Keratinocyte (primary cell): ENCODE measurements around the gene LINGO1. TPM values are rescaled to one million over a fixed set of nuclear protein-coding genes. Genes with fewer than 3 reads are reported as not detected.

Source experiments
- DNase-seq: peaks from one replicate; pipeline ENCODE4 v3.0.0-alpha.2; 2011; ENCODE audit warnings: low read depth, missing footprints, low spot score
- FAIRE-seq: peaks from 2 replicates; lab custom pipeline; 2011; peaks lifted over from hg19 to GRCh38; lab: Jason Lieb, UNC
- H2AFZ ChIP-seq: 2 replicates; pipeline ENCODE4 v1.6.0; 2012; ENCODE audit warnings: low read length, control low read depth, inconsistent platforms; ENCODE audit not compliant: control insufficient read depth
- H3K27ac ChIP-seq: 2 replicates; pipeline ENCODE4 v1.5.1; 2011; ENCODE audit warnings: low read length; ENCODE audit not compliant: control insufficient read depth, insufficient read depth
- H3K27me3 ChIP-seq: 3 replicates; pipeline ENCODE4 v1.6.0; 2011; ENCODE audit warnings: low read length; ENCODE audit not compliant: control insufficient read depth, insufficient read depth; ENCODE audit errors: extremely low read depth
- H3K36me3 ChIP-seq, 2 experiments: 2 replicates in 1 of 2; 3 replicates in 1 of 2; pipeline ENCODE4 v1.5.1; 2011; ENCODE audit warnings: low read length in 2 of 2, mild to moderate bottlenecking in 1 of 2; ENCODE audit not compliant: control insufficient read depth in 2 of 2, insufficient read depth in 2 of 2; ENCODE audit errors: extremely low read depth in 1 of 2
- H3K4me1 ChIP-seq: 3 replicates; pipeline ENCODE4 v1.5.1; 2011; ENCODE audit warnings: low read length; ENCODE audit not compliant: control insufficient read depth, insufficient read depth; ENCODE audit errors: extremely low read depth
- H3K4me2 ChIP-seq: 3 replicates; pipeline ENCODE4 v1.6.0; 2011; ENCODE audit warnings: low read depth, low read length; ENCODE audit not compliant: control insufficient read depth, insufficient read depth; ENCODE audit errors: extremely low read depth
- H3K4me3 ChIP-seq, 3 experiments: fragments of 200-600 bp in 1 of 3; sonication (generic) in 1 of 3; 2 replicates in 2 of 3; 3 replicates in 1 of 3; pipeline ENCODE4 v1.5.1; 2011 to 2016; ENCODE audit warnings: low read length in 3 of 3, mild to moderate bottlenecking in 3 of 3, control low read depth in 2 of 3, inconsistent platforms in 1 of 3, low read depth in 1 of 3, mixed read lengths in 1 of 3, mixed run types in 1 of 3, moderate library complexity in 1 of 3; ENCODE audit not compliant: control insufficient read depth in 2 of 3, insufficient read depth in 2 of 3; ENCODE audit errors: extremely low read depth in 1 of 3
- H3K79me2 ChIP-seq: 2 replicates; pipeline ENCODE4 v1.6.0; 2012; ENCODE audit warnings: low read length; ENCODE audit not compliant: control insufficient read depth, insufficient read depth
- H3K9ac ChIP-seq: 3 replicates; pipeline ENCODE4 v1.6.0; 2011; ENCODE audit warnings: low read length; ENCODE audit not compliant: control insufficient read depth, insufficient read depth; ENCODE audit errors: extremely low read depth
- H3K9me1 ChIP-seq: 3 replicates; pipeline ENCODE4 v1.6.0; 2011; ENCODE audit warnings: low read length; ENCODE audit not compliant: control insufficient read depth, insufficient read depth; ENCODE audit errors: extremely low read depth
- H3K9me3 ChIP-seq: 2 replicates; pipeline ENCODE4 v1.5.1; 2012; ENCODE audit warnings: low read depth, low read length; ENCODE audit not compliant: control insufficient read depth
- H4K20me1 ChIP-seq: 3 replicates; pipeline ENCODE4 v1.6.0; 2011; ENCODE audit warnings: low read length; ENCODE audit not compliant: control insufficient read depth, insufficient read depth; ENCODE audit errors: extremely low read depth
- CTCF ChIP-seq, 3 experiments: IDR thresholded peaks in 1 of 3; conservative IDR thresholded peaks in 1 of 3; optimal IDR thresholded peaks in 1 of 3; 2 replicates in 2 of 3; 3 replicates in 1 of 3; pipeline versions ENCODE3 to v1.5.1; 2011; ENCODE audit warnings: low read length in 3 of 3, mild to moderate bottlenecking in 3 of 3, moderate library complexity in 2 of 3, control low read depth in 1 of 3, inconsistent platforms in 1 of 3; ENCODE audit not compliant: insufficient read depth in 2 of 3; ENCODE audit errors: extremely low read depth in 1 of 3
- EZH2 ChIP-seq: IDR thresholded peaks from one replicate; pipeline ENCODE4 v1.6.1; 2012; ENCODE audit warnings: inconsistent platforms, mild to moderate bottlenecking, low read length, moderate library complexity
- dilution Hi-C: fragments of 300-500 bp; cut with MboI; formaldehyde crosslinking; loops from one replicate; pipeline ENCODE4 v1.7.0; 2020; ENCODE audit warnings: low sequenced_read_pairs; ENCODE audit not compliant: extremely low pct_ligation_motif_present
- polyA plus RNA-seq, 5 experiments: library from polyadenylated mRNA; depleted of rRNA in 3 of 5; stranded (reverse) in 3 of 5; stranded (forward) in 1 of 5; unstranded in 1 of 5; fragments of >200 nt; gene quantifications; 1 replicate in 1 of 5; 2 replicates in 3 of 5; 3 replicates in 1 of 5; pipeline versions ENCODE4 v1.2.1 to v1.2.3, GENCODE V29; 2011 to 2012; ENCODE audit warnings: missing spikeins in 2 of 5, low read depth in 1 of 5, low replicate concordance in 1 of 5

Gene LINGO1
- polyA plus RNA-seq, 1 donor (not counting 4 experiments of a cell fraction or from before 2014, with no cell fraction given), result not detected

DNA sequence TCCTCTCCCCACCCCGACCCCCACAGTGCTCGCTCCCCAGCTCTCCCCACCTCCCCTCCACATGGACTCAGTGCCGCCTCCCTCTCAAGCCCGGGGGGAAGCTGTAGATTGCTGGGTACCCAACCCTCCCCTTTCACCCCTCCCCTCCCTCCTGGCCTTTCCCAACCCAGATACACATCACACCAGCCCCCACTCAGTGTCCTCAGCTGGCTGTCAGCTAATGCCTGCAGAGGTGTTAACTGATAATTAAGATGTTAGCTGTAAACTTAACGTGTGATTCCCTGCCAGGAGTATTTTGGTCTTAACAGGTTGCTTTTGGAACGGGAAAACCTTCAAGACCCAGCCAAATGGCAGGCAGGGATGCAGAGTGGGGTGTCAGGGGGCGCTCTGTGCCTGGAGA is 39.4 kb upstream of the LINGO1 start:
- H3K79me2 ChIP-seq, result no peaks in the 10 kb centered on the region
- H3K4me3 ChIP-seq, result no peak overlapping the region
- dilution Hi-C loops, result no loop called here
- H3K27ac ChIP-seq, result no peak overlapping the region
- no peaks in the 10 kb centered on the region for H3K9me3 ChIP-seq
- H3K4me1 ChIP-seq, result no peaks in the 10 kb centered on the region
- H3K9me1 ChIP-seq, result no peaks in the 10 kb centered on the region
- H3K9ac ChIP-seq, result no peak overlapping the region
- H4K20me1 ChIP-seq, result no peaks in the 10 kb centered on the region
- H2AFZ ChIP-seq, result no peak overlapping the region
- FAIRE-seq (no peak), DNase-seq (no peak)
- no peaks in the 10 kb centered on the region for H3K36me3 ChIP-seq
- peaks cover 22% of the 10 kb centered on the region for H3K27me3 ChIP-seq
- no peak overlapping the region for H3K4me2 ChIP-seq
- TF ChIP-seq EZH2 (no peak), CTCF (optimal IDR thresholded peaks at IDR 0.05 in 1 of 3, IDR thresholded peaks at IDR 0.05 in 1 of 3, conservative IDR thresholded peaks at IDR 0.05 in 1 of 3; ENCODE audit: extremely low read depth in 1 of 3, insufficient read depth in 2 of 3, low read length in 3 of 3) (no peak)

- Histone ChIP-seq H2AFZ (no peak overlapping the region), H3K9me1 (no peaks in the 10 kb centered on the region), H3K4me3 (no peak overlapping the region), H3K36me3 (no peaks in the 10 kb centered on the region), H3K79me2 (no peaks in the 10 kb centered on the region), H3K4me2 (no peak overlapping the region), H3K4me1 (no peaks in the 10 kb centered on the region), H3K27me3 (peaks cover 22% of the 10 kb centered on the region), H3K9ac (no peak overlapping the region), H4K20me1 (no peaks in the 10 kb centered on the region), H3K9me3 (no peaks in the 10 kb centered on the region), H3K27ac (no peak overlapping the region)
- TF ChIP-seq CTCF (optimal IDR thresholded peaks at IDR 0.05 in 1 of 3, IDR thresholded peaks at IDR 0.05 in 1 of 3, conservative IDR thresholded peaks at IDR 0.05 in 1 of 3; ENCODE audit: extremely low read depth in 1 of 3, insufficient read depth in 2 of 3, low read length in 3 of 3) (no peak), EZH2 (no peak)
- DNase-seq, result no peak
- dilution Hi-C loops, result no loop called here
- no peak for FAIRE-seq
These were observed 38.8 kb upstream of the LINGO1 start for GRCh38 chr15:77671362-77672056.
